ENCODE data around the gene EIPR1.

GRCh38 chr2:3342324-3342723 lies 35.3 kb downstream of the EIPR1 start:
- TF ChIP-seq, protein P1, sequence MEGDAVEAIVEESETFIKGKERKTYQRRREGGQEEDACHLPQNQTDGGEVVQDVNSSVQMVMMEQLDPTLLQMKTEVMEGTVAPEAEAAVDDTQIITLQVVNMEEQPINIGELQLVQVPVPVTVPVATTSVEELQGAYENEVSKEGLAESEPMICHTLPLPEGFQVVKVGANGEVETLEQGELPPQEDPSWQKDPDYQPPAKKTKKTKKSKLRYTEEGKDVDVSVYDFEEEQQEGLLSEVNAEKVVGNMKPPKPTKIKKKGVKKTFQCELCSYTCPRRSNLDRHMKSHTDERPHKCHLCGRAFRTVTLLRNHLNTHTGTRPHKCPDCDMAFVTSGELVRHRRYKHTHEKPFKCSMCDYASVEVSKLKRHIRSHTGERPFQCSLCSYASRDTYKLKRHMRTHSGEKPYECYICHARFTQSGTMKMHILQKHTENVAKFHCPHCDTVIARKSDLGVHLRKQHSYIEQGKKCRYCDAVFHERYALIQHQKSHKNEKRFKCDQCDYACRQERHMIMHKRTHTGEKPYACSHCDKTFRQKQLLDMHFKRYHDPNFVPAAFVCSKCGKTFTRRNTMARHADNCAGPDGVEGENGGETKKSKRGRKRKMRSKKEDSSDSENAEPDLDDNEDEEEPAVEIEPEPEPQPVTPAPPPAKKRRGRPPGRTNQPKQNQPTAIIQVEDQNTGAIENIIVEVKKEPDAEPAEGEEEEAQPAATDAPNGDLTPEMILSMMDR (IDR thresholded peaks at IDR 0.05; ENCODE audit: extremely low read depth in 1 of 2, insufficient read depth in 1 of 2, low read depth in 1 of 2, low read length in 2 of 2), result no peak
- TF ChIP-seq POLR2A (IDR thresholded peaks at IDR 0.05; ENCODE audit: low read depth, low read length) (no peak), POLR2AphosphoS5 (IDR thresholded peaks at IDR 0.05; ENCODE audit: insufficient read depth, low read depth, low read length) (no peak), EZH2 (IDR thresholded peaks at IDR 0.05; ENCODE audit: borderline replicate concordance, low read depth, low read length, severe bottlenecking) (no peak), MYC (IDR thresholded peaks at IDR 0.05; ENCODE audit: low read depth, low read length) (no peak), FOS (IDR thresholded peaks at IDR 0.05; ENCODE audit: borderline replicate concordance, insufficient read depth, low read length) (no peak)
- TF ChIP-seq, protein P2, sequence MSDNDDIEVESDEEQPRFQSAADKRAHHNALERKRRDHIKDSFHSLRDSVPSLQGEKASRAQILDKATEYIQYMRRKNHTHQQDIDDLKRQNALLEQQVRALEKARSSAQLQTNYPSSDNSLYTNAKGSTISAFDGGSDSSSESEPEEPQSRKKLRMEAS (IDR thresholded peaks at IDR 0.05; ENCODE audit: insufficient read depth, insufficient read length), result no peak
